ENCODE results near the gene SLC9A7. TPM values are rescaled to one million over a fixed set of nuclear protein-coding genes. Genes with fewer than 3 reads are reported as not detected.

Gene SLC9A7
- 10 to 100 TPM in 2 of 3 donors, 1 to 10 TPM in 1; 1.6 to 28.1 (median 12.8) TPM for total RNA-seq

DNA sequence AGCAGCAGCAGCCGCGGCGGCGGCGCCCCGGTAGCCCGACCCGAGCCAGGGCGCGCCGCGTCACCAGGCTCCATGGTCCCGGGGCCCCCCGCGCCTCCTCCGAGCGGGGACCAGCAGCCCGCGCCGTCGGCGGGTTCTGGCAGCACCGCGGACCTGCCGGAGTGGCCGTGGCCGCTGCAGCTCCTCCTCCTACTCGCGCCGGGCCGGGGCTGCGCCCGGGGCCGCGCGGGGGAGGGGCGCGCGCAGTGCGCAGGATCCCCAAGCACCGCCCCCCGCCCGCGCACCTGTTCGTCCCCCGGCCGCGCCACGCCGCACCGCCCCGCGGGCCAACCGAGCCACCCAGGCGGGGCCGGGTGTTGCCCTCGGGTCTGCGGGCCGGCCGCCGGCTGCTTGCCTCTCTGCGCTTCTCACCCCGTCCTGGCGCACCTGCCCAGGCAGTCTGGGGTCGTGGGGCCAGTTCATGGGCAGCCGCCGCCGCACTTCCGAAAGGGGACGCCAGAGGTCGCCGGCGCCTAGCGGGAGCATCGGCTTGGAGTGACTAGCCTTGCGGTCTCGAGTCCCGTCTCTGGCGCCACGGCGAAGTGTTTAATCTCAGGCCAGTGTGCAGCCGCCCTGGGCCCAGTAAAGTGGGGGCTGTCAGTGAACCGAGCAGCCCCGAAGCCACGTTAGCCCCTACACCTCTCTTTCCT is at the start of gene SLC9A7:
TSS of gene SLC9A7 (minus strand) at position 163 of the 689 bp plus-strand sequence. CDS start at position 74, 89 bp downstream.
- intact Hi-C loops (cut with DNase I; ENCODE audit: low total_unique reads) = no loop called here
- H3K27me3 ChIP-seq = peaks cover 0 to 31% of the 10 kb centered on the region in 2 donors
- no peak for TF ChIP-seq POLR2AphosphoS5 (IDR thresholded peaks at IDR 0.05)
- TF ChIP-seq, protein P1, sequence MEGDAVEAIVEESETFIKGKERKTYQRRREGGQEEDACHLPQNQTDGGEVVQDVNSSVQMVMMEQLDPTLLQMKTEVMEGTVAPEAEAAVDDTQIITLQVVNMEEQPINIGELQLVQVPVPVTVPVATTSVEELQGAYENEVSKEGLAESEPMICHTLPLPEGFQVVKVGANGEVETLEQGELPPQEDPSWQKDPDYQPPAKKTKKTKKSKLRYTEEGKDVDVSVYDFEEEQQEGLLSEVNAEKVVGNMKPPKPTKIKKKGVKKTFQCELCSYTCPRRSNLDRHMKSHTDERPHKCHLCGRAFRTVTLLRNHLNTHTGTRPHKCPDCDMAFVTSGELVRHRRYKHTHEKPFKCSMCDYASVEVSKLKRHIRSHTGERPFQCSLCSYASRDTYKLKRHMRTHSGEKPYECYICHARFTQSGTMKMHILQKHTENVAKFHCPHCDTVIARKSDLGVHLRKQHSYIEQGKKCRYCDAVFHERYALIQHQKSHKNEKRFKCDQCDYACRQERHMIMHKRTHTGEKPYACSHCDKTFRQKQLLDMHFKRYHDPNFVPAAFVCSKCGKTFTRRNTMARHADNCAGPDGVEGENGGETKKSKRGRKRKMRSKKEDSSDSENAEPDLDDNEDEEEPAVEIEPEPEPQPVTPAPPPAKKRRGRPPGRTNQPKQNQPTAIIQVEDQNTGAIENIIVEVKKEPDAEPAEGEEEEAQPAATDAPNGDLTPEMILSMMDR (IDR thresholded peaks at IDR 0.05) = peak; percentile 58 to 85 (median 83)
- TF ChIP-seq POLR2A (IDR thresholded peaks at IDR 0.05) = no peak
- peak within 1 kb of the TSS; percentile 68 to 83 for H3K27ac ChIP-seq
- peak; percentile 63 to 69 for DNase-seq (ENCODE audit: low spot score in 2 of 2)
- peaks cover 0 to 14% of the 10 kb centered on the region in 2 donors for H3K9me3 ChIP-seq
- H3K36me3 ChIP-seq = no peaks in the 10 kb centered on the region
- H3K4me3 ChIP-seq = peak within 1 kb of the TSS; percentile 35 to 80 (median 63)
- H3K4me1 ChIP-seq = no peaks in the 10 kb centered on the region

DNA sequence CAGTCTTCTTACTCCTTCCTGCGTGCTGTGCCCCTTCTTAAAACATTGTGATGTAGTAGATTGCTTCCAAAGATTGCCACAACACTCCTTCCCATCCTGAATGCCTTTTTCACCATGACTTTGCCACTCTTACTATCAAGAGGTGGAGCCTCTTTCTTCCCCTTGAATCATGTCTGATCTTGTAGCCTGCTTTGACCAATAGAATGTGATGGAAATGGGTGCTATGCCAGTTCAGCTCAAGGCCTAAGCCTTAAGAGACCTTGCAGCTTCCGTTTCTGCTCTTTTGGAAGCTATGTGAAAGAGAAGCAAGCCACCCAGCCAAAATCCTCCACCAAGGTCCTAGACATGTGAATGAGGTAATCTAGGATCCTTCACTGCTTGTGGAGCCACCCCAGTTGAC is 46.4 kb upstream of the SLC9A7 start:
- Histone ChIP-seq H3K4me1 (no peaks in the 10 kb centered on the region), H3K36me3 (no peaks in the 10 kb centered on the region), H3K27ac (no peak overlapping the region), H3K4me3 (no peak overlapping the region), H3K9me3 (peaks cover 0 to 5% of the 10 kb centered on the region in 2 donors), H3K27me3 (peaks cover 0 to 18% of the 10 kb centered on the region in 2 donors)
- no peak for DNase-seq (ENCODE audit: low spot score in 2 of 2)
- TF ChIP-seq POLR2AphosphoS5 (IDR thresholded peaks at IDR 0.05) = no peak
- no peak for TF ChIP-seq POLR2A (IDR thresholded peaks at IDR 0.05)
- intact Hi-C loops (cut with DNase I; ENCODE audit: low total_unique reads) = no loop called here

DNA sequence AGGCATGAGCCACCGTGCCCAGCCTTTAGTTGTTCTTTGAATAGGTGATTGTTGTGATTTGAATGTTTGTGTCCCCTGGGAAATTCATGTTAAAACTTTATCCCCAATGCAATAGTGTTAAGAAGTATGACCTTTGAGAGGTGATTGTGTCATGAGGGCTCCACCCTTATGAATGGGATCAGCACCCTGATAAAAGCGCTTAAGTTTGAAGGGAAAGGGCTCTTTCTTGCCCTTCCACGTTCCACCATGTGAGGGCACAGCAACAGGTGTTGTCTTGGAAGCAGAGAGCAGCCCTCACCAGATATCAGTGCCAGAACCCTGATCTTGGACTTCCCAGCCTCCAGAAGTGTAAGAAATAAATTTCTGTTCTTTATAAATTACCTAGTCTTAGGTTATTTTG is 44.2 kb upstream of the SLC9A7 start:
- DNase-seq (ENCODE audit: low spot score in 2 of 2) = no peak
- no peak for TF ChIP-seq POLR2A (IDR thresholded peaks at IDR 0.05)
- TF ChIP-seq, protein P1 (IDR thresholded peaks at IDR 0.05) = no peak
- TF ChIP-seq POLR2AphosphoS5 (IDR thresholded peaks at IDR 0.05) = no peak
- Histone ChIP-seq H3K9me3 (no peaks in the 10 kb centered on the region), H3K27me3 (peaks cover 0 to 25% of the 10 kb centered on the region in 2 donors), H3K27ac (no peak overlapping the region), H3K4me1 (no peaks in the 10 kb centered on the region), H3K36me3 (no peaks in the 10 kb centered on the region), H3K4me3 (no peak overlapping the region)
- intact Hi-C loops (cut with DNase I; ENCODE audit: low total_unique reads) = no loop called here

DNA sequence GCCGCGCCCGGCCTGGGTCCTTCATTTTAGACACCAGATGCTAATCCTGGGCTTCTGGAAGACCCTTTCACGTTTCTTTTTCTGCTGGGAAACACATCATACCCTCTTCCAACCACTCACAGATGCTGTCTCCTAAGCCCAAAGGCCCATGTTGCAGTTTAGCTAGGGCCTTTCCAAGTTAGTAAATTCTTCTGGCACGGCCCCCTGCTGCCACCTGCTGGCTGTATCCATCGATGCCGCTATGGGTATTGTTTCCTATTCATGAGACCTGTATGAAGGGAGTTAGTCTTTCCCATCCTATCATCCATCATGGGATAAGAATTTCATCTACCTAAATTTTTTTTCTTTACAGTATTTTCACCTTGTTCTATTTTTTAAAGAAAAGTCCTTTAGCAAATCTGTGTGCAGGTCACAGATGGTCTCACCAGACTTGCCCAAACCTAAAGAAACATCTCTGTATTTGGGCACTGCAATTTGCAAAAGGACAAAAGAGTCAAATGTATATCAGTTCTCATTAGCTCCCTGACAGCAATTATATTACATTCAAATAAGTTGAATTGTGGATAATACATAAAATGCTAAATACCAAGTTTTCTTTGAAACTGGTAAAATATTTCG is 37.8 kb upstream of the SLC9A7 start:
- DNase-seq (ENCODE audit: low spot score in 2 of 2) = peak; percentile 68 to 72
- TF ChIP-seq POLR2A (IDR thresholded peaks at IDR 0.05) = no peak
- TF ChIP-seq, protein P1 (IDR thresholded peaks at IDR 0.05) = peak; percentile 39 to 63 (median 54)
- no peak for TF ChIP-seq POLR2AphosphoS5 (IDR thresholded peaks at IDR 0.05)
- intact Hi-C loops (cut with DNase I; ENCODE audit: low total_unique reads) = no loop called here

DNA sequence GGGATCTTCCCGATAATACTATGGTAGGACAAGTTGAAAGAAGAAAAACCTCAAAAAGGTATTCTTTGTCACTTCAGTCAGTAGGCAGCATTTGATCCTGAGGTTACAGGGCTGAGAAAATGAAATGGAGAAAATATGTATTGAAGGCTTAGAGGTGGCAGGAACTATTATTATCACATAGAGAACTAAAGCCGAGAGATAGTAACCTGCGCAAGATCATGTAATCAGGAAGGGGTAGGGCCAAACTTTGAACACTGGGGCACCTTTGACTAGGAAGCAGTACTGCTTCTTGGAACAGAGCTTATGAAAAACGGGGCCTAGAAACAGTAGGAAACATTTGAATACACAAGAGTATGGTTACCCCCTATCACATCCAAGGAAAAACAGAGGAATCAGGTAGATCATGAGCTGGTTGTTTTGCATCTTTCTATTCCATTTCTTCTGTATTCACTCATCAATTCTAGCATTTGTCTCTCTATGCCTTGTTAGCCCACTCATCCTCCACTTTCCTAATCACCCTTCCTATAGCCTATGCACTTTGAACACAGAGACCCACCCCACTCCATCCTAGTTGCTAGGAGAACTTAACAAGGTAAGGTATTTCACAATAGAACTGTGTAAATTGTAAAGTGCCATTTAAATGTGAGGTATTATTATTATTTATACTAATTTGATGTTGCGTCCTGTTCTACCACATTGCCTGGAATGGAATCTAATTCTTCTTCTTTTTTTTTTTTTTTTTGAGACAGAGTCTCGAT is 34.6 kb upstream of the SLC9A7 start:
- intact Hi-C loops (cut with DNase I; ENCODE audit: low total_unique reads) = no loop called here
- H3K4me1 ChIP-seq = no peaks in the 10 kb centered on the region
- H3K9me3 ChIP-seq = no peaks in the 10 kb centered on the region
- no peaks in the 10 kb centered on the region for H3K36me3 ChIP-seq
- H3K4me3 ChIP-seq = no peak overlapping the region
- H3K27ac ChIP-seq = peak overlapping the region; percentile 62 to 65
- no peak for DNase-seq (ENCODE audit: low spot score in 2 of 2)
- no peaks in the 10 kb centered on the region for H3K27me3 ChIP-seq
- no peak for TF ChIP-seq POLR2A (IDR thresholded peaks at IDR 0.05)
- TF ChIP-seq, protein P1 (IDR thresholded peaks at IDR 0.05) = no peak

More for the DNA sequence above, 37.8 kb upstream of the SLC9A7 start:
- no peaks in the 10 kb centered on the region for H3K4me1 ChIP-seq
- no peak overlapping the region for H3K4me3 ChIP-seq
- peaks cover 0 to 13% of the 10 kb centered on the region in 2 donors for H3K27me3 ChIP-seq
- no peak overlapping the region for H3K27ac ChIP-seq
- no peaks in the 10 kb centered on the region for H3K9me3 ChIP-seq
- no peaks in the 10 kb centered on the region for H3K36me3 ChIP-seq
